Measurements from ENCODE around the gene UBE2B.
"Not testable (repeated sequence)": the region's sequence is repeated elsewhere in the genome, so short reads cannot be mapped to it uniquely, and the experiment has no call there.

Gene UBE2B

GRCh38 chr5:134370871-134371833, at the start of gene UBE2B:
Gene UBE2B (plus strand): TSS chr5:134371569. CDS start chr5:134371596, 27 bp downstream.
- DNase-seq (ENCODE audit: low read depth): peak; percentile 96

- no peak for DNase-seq (ENCODE audit: low read depth)
Observed at GRCh38 chr5:134327327-134327726, 44.0 kb upstream of the UBE2B start.

GRCh38 chr5:134328619-134329018, 42.8 kb upstream of the UBE2B start:
- DNase-seq (ENCODE audit: low read depth): no peak

GRCh38 chr5:134336833-134337232, 34.5 kb upstream of the UBE2B start:
- DNase-seq (ENCODE audit: low read depth): not testable (repeated sequence)

GRCh38 chr5:134343500-134343899, 27.9 kb upstream of the UBE2B start:
- not testable (repeated sequence) for DNase-seq (ENCODE audit: low read depth)

GRCh38 chr5:134345476-134345875, 25.9 kb upstream of the UBE2B start:
- DNase-seq (ENCODE audit: low read depth): not testable (repeated sequence)

- DNase-seq (ENCODE audit: low read depth): no peak
Observed at GRCh38 chr5:134345996-134346395, 25.4 kb upstream of the UBE2B start.

- no peak for DNase-seq (ENCODE audit: low read depth)
Observed at GRCh38 chr5:134349463-134349862, 21.9 kb upstream of the UBE2B start.

GRCh38 chr5:134355681-134356080, 15.7 kb upstream of the UBE2B start:
- no peak for DNase-seq (ENCODE audit: low read depth)

GRCh38 chr5:134365604-134366003, 5.8 kb upstream of the UBE2B start:
- DNase-seq (ENCODE audit: low read depth): no peak

GRCh38 chr5:134370311-134370870, 978 bp upstream of the UBE2B start:
- DNase-seq (ENCODE audit: low read depth): no peak

- no peak for DNase-seq (ENCODE audit: low read depth)
Observed at GRCh38 chr5:134371834-134372340, 518 bp downstream of the UBE2B start.

- DNase-seq (ENCODE audit: low read depth): not testable (repeated sequence)
Observed at GRCh38 chr5:134373633-134374032, 2.3 kb downstream of the UBE2B start.

- DNase-seq (ENCODE audit: low read depth): no peak
Observed at GRCh38 chr5:134374232-134374631, 2.9 kb downstream of the UBE2B start.

- no peak for DNase-seq (ENCODE audit: low read depth)
Observed at GRCh38 chr5:134380346-134380745, 9.0 kb downstream of the UBE2B start.

- DNase-seq (ENCODE audit: low read depth): not testable (repeated sequence)
Observed at GRCh38 chr5:134382204-134382603, 10.8 kb downstream of the UBE2B start.

- DNase-seq (ENCODE audit: low read depth): no peak
Observed at GRCh38 chr5:134383980-134384697, 12.8 kb downstream of the UBE2B start.

GRCh38 chr5:134387443-134387842, 16.1 kb downstream of the UBE2B start:
- DNase-seq (ENCODE audit: low read depth): no peak

- DNase-seq (ENCODE audit: low read depth): no peak
Observed at GRCh38 chr5:134392301-134392700, 20.9 kb downstream of the UBE2B start.

- no peak for DNase-seq (ENCODE audit: low read depth)
Observed at GRCh38 chr5:134394932-134395331, 23.6 kb downstream of the UBE2B start.

- no peak for DNase-seq (ENCODE audit: low read depth)
Observed at GRCh38 chr5:134396274-134396673, 24.9 kb downstream of the UBE2B start.

GRCh38 chr5:134397196-134397595, 25.8 kb downstream of the UBE2B start:
- DNase-seq (ENCODE audit: low read depth): no peak
